ENCODE measurements around the gene TAPT1. TPM values are rescaled to one million over a fixed set of nuclear protein-coding genes. Genes with fewer than 3 reads are reported as not detected.
"Not testable (repeated sequence)": the region's sequence is repeated elsewhere in the genome, so short reads cannot be mapped to it uniquely, and the experiment has no call there.

Gene TAPT1
- polyA plus RNA-seq, 1 donor from 2014 or later: 21.8 TPM

- no peak overlapping the region for H3K27ac Mint-ChIP-seq
- no peaks in the 10 kb centered on the region for H3K27me3 Mint-ChIP-seq
- no peaks in the 10 kb centered on the region for H3K9me3 Mint-ChIP-seq
- H3K4me1 Mint-ChIP-seq: no peaks in the 10 kb centered on the region
- peaks cover 1% of the 10 kb centered on the region for H3K36me3 Mint-ChIP-seq
- H3K4me3 Mint-ChIP-seq: no peak overlapping the region
These were observed 67.8 kb downstream of the TAPT1 start for GRCh38 chr4:16158504-16158852.

GRCh38 chr4:16157609-16158503 lies 68.4 kb downstream of the TAPT1 start:
- H3K27ac Mint-ChIP-seq: no peak overlapping the region
- no peak overlapping the region for H3K4me3 Mint-ChIP-seq

GRCh38 chr4:16155528-16156169 lies 70.6 kb downstream of the TAPT1 start:
- H3K27ac Mint-ChIP-seq: no peak overlapping the region
- peaks cover 2% of the 10 kb centered on the region for H3K36me3 Mint-ChIP-seq

More at GRCh38 chr4:16157609-16158503, 68.4 kb downstream of the TAPT1 start:
- Mint-ChIP-seq H3K9me3 (no peaks in the 10 kb centered on the region), H3K4me1 (no peaks in the 10 kb centered on the region), H3K27me3 (no peaks in the 10 kb centered on the region), H3K36me3 (no peaks in the 10 kb centered on the region)

GRCh38 chr4:16154451-16154850 lies 71.8 kb downstream of the TAPT1 start:
- no peak overlapping the region for H3K27ac Mint-ChIP-seq
- H3K4me1 Mint-ChIP-seq: no peaks in the 10 kb centered on the region

More at GRCh38 chr4:16155528-16156169, 70.6 kb downstream of the TAPT1 start:
- no peak overlapping the region for H3K4me3 Mint-ChIP-seq
- H3K9me3 Mint-ChIP-seq: peaks cover 0 to 1% (median 0%) of the 10 kb centered on the region in 3 donors
- H3K4me1 Mint-ChIP-seq: no peaks in the 10 kb centered on the region
- no peaks in the 10 kb centered on the region for H3K27me3 Mint-ChIP-seq

GRCh38 chr4:16150716-16151115 lies 75.6 kb downstream of the TAPT1 start:
- Mint-ChIP-seq H3K4me3 (no peak overlapping the region), H3K27me3 (no peaks in the 10 kb centered on the region), H3K27ac (peak overlapping the region in 1 of 3 donors; percentile 71), H3K4me1 (no peaks in the 10 kb centered on the region), H3K36me3 (peaks cover 2% of the 10 kb centered on the region), H3K9me3 (peaks cover 1 to 12% (median 4%) of the 10 kb centered on the region in 3 donors)

More at GRCh38 chr4:16154451-16154850, 71.8 kb downstream of the TAPT1 start:
- H3K27me3 Mint-ChIP-seq: no peaks in the 10 kb centered on the region
- peaks cover 2% of the 10 kb centered on the region for H3K36me3 Mint-ChIP-seq
- peak overlapping the region in 1 of 4 donors; percentile 17 for H3K4me3 Mint-ChIP-seq
- peaks cover 0 to 1% (median 0%) of the 10 kb centered on the region in 3 donors for H3K9me3 Mint-ChIP-seq

GRCh38 chr4:16144913-16145312 lies 81.4 kb downstream of the TAPT1 start:
- not testable (repeated sequence) for H3K36me3 Mint-ChIP-seq

GRCh38 chr4:16142598-16143310 lies 83.5 kb downstream of the TAPT1 start:
- H3K9me3 Mint-ChIP-seq: peaks cover 7 to 22% (median 19%) of the 10 kb centered on the region in 3 donors
- peaks cover 6% of the 10 kb centered on the region for H3K27me3 Mint-ChIP-seq
- H3K4me3 Mint-ChIP-seq: no peak overlapping the region
- H3K36me3 Mint-ChIP-seq: peaks cover 2% of the 10 kb centered on the region
- H3K27ac Mint-ChIP-seq: peak overlapping the region in 1 of 3 donors; percentile 29
- H3K4me1 Mint-ChIP-seq: no peaks in the 10 kb centered on the region

More at GRCh38 chr4:16144913-16145312, 81.4 kb downstream of the TAPT1 start:
- peaks cover 7 to 19% (median 19%) of the 10 kb centered on the region in 3 donors for H3K9me3 Mint-ChIP-seq
- not testable (repeated sequence) for H3K4me1 Mint-ChIP-seq, H3K27ac Mint-ChIP-seq, H3K27me3 Mint-ChIP-seq, H3K4me3 Mint-ChIP-seq

GRCh38 chr4:16140879-16141249 lies 85.4 kb downstream of the TAPT1 start:
- no peak overlapping the region for H3K27ac Mint-ChIP-seq
- no peaks in the 10 kb centered on the region for H3K4me1 Mint-ChIP-seq
- peaks cover 13% of the 10 kb centered on the region for H3K27me3 Mint-ChIP-seq
- H3K36me3 Mint-ChIP-seq: peaks cover 2% of the 10 kb centered on the region
- peaks cover 8 to 20% (median 9%) of the 10 kb centered on the region in 3 donors for H3K9me3 Mint-ChIP-seq
- no peak overlapping the region for H3K4me3 Mint-ChIP-seq

GRCh38 chr4:16140231-16140878 lies 85.9 kb downstream of the TAPT1 start:
- no peak overlapping the region for H3K4me3 Mint-ChIP-seq
- H3K27ac Mint-ChIP-seq: no peak overlapping the region
- peaks cover 4 to 18% (median 8%) of the 10 kb centered on the region in 3 donors for H3K9me3 Mint-ChIP-seq
- peaks cover 2% of the 10 kb centered on the region for H3K36me3 Mint-ChIP-seq
- H3K27me3 Mint-ChIP-seq: peaks cover 13% of the 10 kb centered on the region
- H3K4me1 Mint-ChIP-seq: no peaks in the 10 kb centered on the region

- H3K9me3 Mint-ChIP-seq: peaks cover 0 to 20% (median 6%) of the 10 kb centered on the region in 3 donors
- peak overlapping the region in 1 of 4 donors; percentile 20 for H3K4me3 Mint-ChIP-seq
- H3K27me3 Mint-ChIP-seq: peaks cover 13% of the 10 kb centered on the region
These were observed 87.0 kb downstream of the TAPT1 start for GRCh38 chr4:16139066-16139945.

GRCh38 chr4:16136827-16137226 lies 89.4 kb downstream of the TAPT1 start:
- peaks cover 0 to 15% (median 3%) of the 10 kb centered on the region in 3 donors for H3K9me3 Mint-ChIP-seq
- no peak overlapping the region for H3K4me3 Mint-ChIP-seq
- H3K36me3 Mint-ChIP-seq: peaks cover 2% of the 10 kb centered on the region
- H3K4me1 Mint-ChIP-seq: no peaks in the 10 kb centered on the region
- H3K27me3 Mint-ChIP-seq: peaks cover 13% of the 10 kb centered on the region
- no peak overlapping the region for H3K27ac Mint-ChIP-seq

More at GRCh38 chr4:16139066-16139945, 87.0 kb downstream of the TAPT1 start:
- no peak overlapping the region for H3K27ac Mint-ChIP-seq
- H3K36me3 Mint-ChIP-seq: peaks cover 2% of the 10 kb centered on the region
- no peaks in the 10 kb centered on the region for H3K4me1 Mint-ChIP-seq

- H3K4me1 Mint-ChIP-seq: no peaks in the 10 kb centered on the region
- H3K36me3 Mint-ChIP-seq: peaks cover 2% of the 10 kb centered on the region
- peaks cover 0 to 10% (median 3%) of the 10 kb centered on the region in 3 donors for H3K9me3 Mint-ChIP-seq
- H3K27me3 Mint-ChIP-seq: peaks cover 11% of the 10 kb centered on the region
- H3K4me3 Mint-ChIP-seq: no peak overlapping the region
- no peak overlapping the region for H3K27ac Mint-ChIP-seq
These were observed 90.0 kb downstream of the TAPT1 start for GRCh38 chr4:16136311-16136710.

- peaks cover 12% of the 10 kb centered on the region for H3K27me3 Mint-ChIP-seq
- no peaks in the 10 kb centered on the region for H3K36me3 Mint-ChIP-seq
- H3K4me1 Mint-ChIP-seq: no peaks in the 10 kb centered on the region
- H3K27ac Mint-ChIP-seq: no peak overlapping the region
- H3K4me3 Mint-ChIP-seq: no peak overlapping the region
- H3K9me3 Mint-ChIP-seq: peaks cover 0 to 4% (median 3%) of the 10 kb centered on the region in 3 donors
These were observed 92.9 kb downstream of the TAPT1 start for GRCh38 chr4:16133406-16133805.

GRCh38 chr4:16131293-16131692 lies 95.0 kb downstream of the TAPT1 start:
- Mint-ChIP-seq H3K27me3 (peaks cover 2% of the 10 kb centered on the region), H3K4me1 (no peaks in the 10 kb centered on the region), H3K27ac (no peak overlapping the region), H3K9me3 (peaks cover 0 to 4% (median 3%) of the 10 kb centered on the region in 3 donors), H3K4me3 (no peak overlapping the region), H3K36me3 (no peaks in the 10 kb centered on the region)

Measured in IgD-negative memory B cell (primary cell).